Hematopoietic multipotent progenitor cell treated with erythropoietin and hydrocortisone succinate and interleukin-3 and kit ligand, for 8 days (in vitro differentiated cells): ENCODE data around the gene SARS1.

ENCODE experiments used
- DNase-seq: peaks from one replicate; pipeline ENCODE4 v3.0.0-alpha.2; 2015

Gene SARS1

DNA sequence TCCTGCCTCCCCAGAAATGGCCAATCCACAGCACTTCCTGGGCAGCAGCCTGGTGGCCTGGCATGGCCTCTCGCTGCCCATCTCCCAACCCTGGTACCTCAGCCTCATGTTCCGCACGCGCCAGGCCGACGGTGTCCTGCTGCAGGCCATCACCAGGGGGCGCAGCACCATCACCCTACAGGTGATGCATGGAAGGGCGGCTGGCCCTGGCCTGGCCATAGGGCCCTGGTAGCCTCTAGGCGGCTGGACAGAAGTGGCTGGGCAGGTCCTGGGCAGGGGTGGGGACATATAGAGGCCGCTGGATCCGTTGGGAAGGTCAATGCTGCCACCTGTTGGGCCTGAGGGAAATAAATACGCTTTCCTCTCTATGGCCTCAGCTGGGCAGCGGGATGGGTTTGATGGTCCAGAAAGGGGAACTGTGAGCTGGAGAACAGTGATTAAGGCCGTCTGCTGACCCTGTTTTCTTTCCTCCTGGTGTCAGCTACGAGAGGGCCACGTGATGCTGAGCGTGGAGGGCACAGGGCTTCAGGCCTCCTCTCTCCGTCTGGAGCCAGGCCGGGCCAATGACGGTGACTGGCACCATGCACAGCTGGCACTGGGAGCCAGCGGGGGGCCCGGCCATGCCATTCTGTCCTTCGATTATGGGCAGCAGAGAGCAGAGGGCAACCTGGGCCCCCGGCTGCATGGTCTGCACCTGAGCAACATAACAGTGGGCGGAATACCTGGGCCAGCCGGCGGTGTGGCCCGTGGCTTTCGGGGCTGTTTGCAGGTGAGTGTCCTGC is 50.1 kb downstream of the SARS1 start:
- DNase-seq = peak; percentile 67

DNA sequence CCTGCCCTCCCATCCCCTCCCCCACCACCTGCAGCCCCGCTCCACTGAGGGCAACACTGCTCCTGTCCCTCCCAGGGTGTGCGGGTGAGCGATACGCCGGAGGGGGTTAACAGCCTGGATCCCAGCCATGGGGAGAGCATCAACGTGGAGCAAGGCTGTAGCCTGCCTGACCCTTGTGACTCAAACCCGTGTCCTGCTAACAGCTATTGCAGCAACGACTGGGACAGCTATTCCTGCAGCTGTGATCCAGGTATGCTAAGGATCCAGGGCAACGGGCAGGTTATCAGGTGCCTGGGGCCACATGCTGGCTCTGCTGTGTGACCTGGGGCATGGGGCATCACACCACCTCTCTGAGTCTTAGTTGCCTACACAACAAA is 50.6 kb downstream of the SARS1 start:
- no peak for DNase-seq

DNA sequence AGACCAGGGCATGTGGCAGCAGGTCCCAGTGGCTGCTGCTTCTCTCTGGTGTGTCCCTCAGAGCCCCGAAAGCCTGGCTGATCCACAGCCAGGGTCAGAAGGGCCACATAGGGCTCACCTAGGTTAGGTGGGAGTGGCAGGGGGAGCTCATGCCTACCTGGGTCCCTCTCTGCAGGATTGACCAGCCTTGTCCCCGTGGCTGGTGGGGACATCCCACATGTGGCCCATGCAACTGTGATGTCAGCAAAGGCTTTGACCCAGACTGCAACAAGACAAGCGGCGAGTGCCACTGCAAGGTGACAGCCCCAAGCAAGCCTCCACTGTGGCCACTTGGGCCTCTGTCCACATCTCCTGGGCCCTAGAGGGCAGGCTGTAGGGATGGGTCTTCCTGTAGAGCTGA is 51.3 kb downstream of the SARS1 start:
- no peak for DNase-seq

DNA sequence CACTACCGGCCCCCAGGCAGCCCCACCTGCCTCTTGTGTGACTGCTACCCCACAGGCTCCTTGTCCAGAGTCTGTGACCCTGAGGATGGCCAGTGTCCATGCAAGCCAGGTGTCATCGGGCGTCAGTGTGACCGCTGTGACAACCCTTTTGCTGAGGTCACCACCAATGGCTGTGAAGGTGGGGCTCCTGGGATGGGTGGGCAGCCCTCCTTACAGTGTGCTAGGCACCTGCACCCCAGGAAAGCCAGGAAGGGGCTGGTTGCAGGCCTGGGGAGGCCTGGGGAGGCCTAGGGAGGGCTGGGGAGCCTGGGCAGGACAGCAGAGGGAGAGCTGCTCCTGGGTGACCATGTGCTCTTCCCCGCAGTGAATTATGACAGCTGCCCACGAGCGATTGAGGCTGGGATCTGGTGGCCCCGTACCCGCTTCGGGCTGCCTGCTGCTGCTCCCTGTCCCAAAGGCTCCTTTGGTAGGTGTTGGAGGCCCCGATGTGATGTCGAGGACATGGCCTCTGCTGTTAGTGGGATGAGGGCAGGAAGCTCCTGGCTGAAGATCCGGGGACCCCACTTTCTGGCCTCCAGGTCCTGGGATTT is 52.1 kb downstream of the SARS1 start:
- DNase-seq = no peak

DNA sequence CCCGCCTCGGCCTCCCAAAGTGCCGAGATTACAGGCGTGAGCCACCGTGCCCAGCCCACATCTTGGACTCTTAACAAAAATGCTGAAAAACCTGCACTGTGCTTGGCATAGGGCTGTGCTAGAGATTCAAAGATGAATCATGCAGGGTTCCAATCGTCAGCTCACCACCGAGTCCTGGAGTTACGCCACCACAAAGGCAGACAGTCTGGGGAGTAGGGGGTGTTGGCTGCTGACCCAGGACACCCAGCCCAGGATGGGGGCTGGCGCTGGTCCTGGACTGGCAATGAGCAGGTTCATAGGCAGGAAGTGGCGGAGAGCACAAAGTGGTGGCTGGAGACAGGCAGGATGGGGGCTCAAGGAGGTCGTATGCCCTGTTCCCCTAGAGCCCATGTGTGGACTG is 53.2 kb downstream of the SARS1 start:
- no peak for DNase-seq

DNA sequence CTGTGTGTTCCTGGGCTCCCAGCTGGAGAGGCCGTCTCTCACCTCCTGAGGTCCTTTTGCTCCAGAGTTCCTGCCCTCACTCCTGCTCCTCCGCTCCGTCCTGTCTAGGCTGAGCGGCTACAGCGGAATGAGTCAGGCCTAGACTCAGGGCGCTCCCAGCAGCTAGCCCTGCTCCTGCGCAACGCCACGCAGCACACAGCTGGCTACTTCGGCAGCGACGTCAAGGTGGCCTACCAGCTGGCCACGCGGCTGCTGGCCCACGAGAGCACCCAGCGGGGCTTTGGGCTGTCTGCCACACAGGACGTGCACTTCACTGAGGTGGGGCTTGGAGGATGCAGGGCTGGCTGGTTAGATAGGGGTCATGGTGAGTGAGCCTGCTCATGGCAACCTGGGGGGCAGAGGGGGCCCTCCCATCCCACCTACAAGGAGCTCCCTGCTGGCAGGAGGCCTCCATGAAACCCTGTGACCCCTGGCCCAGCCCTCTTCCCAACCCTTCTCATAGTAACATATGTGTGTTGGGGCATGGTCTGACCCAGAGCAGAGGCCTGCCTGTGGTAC is 54.1 kb downstream of the SARS1 start:
- no peak for DNase-seq

DNA sequence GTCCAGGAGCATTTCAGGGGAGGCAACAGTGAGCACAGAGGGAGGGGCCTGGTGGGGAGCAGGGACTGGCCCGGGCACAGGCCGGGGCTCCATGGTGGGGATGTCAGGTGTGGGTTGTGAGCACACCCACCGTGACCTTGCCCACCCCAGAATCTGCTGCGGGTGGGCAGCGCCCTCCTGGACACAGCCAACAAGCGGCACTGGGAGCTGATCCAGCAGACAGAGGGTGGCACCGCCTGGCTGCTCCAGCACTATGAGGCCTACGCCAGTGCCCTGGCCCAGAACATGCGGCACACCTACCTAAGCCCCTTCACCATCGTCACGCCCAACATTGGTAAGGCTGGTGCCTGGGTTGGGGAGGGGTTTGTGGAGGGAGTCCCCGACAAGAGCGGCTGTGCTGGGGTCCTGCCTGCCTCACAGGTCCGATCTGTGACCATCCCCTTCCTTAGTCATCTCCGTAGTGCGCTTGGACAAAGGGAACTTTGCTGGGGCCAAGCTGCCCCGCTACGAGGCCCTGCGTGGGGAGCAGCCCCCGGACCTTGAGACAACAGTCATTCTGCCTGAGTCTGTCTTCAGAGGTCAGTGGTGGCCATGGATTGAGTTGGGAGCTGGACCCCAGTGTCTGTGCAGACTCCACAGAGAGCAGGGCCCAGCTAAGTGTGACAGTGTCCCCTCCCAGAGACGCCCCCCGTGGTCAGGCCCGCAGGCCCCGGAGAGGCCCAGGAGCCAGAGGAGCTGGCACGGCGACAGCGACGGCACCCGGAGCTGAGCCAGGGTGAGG is 54.9 kb downstream of the SARS1 start:
- DNase-seq = no peak

DNA sequence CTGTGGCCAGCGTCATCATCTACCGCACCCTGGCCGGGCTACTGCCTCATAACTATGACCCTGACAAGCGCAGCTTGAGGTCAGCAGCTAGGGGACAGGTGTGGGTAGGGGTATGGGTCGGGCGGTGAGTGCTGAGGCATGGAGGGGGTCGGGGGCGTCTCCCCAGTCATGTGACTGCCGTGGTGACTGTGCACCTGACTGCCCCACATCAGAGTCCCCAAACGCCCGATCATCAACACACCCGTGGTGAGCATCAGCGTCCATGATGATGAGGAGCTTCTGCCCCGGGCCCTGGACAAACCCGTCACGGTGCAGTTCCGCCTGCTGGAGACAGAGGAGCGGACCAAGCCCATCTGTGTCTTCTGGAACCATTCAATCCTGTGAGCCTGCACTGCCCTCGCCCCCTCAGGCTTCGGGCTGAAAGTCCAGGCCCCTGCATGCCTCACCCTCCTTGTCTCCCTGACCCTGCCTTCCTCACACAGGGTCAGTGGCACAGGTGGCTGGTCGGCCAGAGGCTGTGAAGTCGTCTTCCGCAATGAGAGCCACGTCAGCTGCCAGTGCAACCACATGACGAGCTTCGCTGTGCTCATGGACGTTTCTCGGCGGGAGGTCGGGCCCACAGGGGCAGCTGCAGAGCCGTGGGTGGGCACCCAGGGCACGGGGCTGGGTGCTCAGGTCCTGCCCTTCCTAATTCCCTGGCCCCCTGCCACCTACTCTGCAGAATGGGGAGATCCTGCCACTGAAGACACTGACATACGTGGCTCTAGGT is 55.7 kb downstream of the SARS1 start:
- no peak for DNase-seq

DNA sequence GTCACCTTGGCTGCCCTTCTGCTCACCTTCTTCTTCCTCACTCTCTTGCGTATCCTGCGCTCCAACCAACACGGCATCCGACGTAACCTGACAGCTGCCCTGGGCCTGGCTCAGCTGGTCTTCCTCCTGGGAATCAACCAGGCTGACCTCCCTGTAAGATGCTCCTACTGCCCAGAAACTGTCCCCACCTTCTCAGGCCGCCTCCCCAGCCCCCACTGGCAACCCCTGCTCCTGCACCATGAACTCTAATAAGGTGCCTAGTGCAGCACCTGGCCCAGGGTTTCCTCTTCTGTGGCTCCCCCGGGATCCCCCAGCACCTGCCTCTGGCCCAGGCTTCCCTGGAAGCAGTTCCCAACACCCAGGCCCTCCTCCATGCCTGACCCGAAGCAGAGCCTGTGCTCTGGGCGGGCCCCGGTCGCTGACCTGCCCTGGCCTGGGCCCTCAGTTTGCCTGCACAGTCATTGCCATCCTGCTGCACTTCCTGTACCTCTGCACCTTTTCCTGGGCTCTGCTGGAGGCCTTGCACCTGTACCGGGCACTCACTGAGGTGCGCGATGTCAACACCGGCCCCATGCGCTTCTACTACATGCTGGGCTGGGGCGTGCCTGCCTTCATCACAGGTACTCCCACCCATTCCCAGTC is 56.4 kb downstream of the SARS1 start:
- no peak for DNase-seq

DNA sequence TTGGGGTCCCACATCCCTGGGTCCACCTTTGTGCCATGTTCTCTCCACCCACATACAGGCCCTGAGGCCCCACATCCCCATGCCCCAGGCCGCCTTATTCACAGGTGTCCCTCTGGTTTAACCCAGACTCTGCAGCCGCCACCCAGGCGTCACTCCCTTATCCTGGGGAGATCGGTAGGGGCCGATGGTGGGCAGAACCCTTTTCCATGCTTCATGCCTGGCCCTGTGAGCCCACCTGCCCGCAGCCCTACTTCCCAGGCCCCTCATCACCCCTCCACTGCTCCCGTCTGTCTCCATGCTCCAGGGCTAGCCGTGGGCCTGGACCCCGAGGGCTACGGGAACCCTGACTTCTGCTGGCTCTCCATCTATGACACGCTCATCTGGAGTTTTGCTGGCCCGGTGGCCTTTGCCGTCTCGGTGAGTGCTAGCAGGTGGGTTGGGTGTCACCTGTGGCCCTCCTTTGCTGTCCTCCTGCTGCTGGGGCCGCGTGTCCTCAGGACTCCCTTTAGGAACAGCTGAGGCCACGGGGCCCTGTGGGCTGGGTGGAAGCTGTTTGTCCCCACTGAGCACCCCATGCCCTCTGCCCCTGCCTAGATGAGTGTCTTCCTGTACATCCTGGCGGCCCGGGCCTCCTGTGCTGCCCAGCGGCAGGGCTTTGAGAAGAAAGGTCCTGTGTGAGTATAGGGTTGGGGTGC is 57.1 kb downstream of the SARS1 start:
- DNase-seq = no peak

DNA sequence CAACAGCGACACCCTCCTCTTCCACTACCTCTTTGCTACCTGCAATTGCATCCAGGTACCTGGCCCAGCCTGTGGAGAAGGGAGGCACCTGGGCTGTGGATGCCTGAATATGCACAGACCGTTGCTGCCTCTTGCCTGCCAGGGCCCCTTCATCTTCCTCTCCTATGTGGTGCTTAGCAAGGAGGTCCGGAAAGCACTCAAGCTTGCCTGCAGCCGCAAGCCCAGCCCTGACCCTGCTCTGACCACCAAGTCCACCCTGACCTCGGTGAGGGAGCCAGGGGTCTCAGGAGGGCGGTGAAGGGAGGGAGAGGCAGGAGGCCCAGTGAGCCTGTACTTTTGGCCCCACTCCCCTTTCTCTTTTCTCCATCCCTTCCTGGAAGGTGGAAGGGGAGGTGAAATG is 57.7 kb downstream of the SARS1 start:
- DNase-seq = no peak

DNA sequence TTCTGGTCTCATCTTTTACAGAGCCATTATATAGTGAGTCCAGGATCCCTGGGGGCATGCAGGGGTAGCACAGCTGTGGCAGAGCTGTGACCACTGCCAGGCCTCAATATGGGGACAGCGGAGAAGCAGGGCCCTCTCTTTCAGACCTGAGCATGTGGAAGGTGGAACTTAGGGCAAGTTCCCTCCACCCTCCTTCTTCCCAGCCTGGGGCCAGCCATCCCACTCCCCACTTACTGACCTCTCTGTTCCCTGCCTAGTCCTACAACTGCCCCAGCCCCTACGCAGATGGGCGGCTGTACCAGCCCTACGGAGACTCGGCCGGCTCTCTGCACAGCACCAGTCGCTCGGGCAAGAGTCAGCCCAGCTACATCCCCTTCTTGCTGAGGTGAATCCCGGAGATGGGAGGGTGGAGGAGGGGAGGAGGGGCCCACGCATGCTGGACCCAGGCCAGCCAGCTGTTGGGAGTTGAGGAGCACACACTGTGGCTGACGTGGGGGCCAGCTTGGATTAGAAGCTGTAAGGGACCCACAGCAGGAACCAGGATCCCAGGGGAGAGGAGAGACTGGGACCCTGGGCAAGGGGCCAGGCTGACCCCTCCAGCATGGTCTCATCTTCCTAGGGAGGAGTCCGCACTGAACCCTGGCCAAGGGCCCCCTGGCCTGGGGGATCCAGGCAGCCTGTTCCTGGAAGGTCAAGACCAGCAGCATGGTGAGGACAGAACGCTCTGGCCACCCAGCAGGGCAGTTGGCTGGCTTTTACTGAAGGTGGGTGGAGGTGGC is 58.5 kb downstream of the SARS1 start:
- DNase-seq = no peak

DNA sequence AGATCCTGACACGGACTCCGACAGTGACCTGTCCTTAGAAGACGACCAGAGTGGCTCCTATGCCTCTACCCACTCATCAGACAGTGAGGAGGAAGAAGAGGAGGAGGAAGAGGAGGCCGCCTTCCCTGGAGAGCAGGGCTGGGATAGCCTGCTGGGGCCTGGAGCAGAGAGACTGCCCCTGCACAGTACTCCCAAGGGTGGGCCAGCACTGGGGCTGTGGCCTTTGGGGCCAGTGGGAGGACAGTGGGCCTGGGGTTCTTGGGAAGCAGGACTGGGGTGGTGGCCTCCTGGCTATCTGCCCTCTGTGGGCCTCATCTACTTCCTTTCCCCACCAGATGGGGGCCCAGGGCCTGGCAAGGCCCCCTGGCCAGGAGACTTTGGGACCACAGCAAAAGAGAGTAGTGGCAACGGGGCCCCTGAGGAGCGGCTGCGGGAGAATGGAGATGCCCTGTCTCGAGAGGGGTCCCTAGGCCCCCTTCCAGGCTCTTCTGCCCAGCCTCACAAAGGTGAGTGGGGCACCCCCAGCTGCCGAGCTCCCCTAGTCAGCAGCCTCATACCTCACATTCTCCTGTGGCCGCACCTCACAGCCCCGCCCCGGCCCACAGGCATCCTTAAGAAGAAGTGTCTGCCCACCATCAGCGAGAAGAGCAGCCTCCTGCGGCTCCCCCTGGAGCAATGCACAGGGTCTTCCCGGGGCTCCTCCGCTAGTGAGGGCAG is 59.3 kb downstream of the SARS1 start:
- DNase-seq = no peak

DNA sequence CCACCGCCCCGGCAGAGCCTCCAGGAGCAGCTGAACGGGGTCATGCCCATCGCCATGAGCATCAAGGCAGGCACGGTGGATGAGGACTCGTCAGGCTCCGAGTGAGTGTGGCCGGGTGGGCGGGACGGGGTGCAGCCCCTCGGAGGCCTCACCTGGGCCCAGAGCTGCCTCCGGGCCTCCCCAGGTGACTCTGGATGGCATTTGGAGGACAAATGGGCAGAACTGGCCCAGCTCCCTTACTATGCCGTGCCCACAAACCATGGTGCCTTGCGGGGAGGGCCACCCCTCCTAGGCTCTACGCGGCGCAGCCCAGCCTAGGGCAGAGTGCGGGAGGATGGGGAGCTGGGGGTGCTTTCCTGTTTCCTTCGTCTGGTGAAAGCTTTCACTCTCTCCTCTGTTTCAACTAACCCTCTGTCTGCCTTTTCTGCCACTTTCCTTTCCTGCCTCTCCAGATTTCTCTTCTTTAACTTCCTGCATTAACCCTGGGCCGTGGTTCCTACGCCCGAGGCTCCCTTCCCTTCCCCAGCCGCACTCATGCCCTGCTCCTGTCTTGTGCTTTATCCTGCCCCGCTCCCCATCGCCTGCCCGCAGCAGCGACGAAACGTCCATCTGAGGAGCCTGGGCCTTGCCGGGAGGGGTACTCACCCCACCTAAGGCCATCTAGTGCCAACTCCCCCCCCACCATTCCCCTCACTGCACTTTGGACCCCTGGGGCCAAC is 60.0 kb downstream of the SARS1 start:
- DNase-seq = no peak

DNA sequence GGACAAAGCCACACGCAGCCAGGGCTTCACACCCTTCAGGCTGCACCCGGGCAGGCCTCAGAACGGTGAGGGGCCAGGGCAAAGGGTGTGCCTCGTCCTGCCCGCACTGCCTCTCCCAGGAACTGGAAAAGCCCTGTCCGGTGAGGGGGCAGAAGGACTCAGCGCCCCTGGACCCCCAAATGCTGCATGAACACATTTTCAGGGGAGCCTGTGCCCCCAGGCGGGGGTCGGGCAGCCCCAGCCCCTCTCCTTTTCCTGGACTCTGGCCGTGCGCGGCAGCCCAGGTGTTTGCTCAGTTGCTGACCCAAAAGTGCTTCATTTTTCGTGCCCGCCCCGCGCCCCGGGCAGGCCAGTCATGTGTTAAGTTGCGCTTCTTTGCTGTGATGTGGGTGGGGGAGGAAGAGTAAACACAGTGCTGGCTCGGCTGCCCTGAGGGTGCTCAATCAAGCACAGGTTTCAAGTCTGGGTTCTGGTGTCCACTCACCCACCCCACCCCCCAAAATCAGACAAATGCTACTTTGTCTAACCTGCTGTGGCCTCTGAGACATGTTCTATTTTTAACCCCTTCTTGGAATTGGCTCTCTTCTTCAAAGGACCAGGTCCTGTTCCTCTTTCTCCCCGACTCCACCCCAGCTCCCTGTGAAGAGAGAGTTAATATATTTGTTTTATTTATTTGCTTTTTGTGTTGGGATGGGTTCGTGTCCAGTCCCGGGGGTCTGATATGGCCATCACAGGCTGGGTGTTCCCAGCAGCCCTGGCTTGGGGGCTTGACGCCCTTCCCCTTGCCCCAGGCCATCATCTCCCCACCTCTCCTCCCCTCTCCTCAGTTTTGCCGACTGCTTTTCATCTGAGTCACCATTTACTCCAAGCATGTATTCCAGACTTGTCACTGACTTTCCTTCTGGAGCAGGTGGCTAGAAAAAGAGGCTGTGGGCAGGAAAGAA is 61.1 kb downstream of the SARS1 start:
- no peak for DNase-seq

DNA sequence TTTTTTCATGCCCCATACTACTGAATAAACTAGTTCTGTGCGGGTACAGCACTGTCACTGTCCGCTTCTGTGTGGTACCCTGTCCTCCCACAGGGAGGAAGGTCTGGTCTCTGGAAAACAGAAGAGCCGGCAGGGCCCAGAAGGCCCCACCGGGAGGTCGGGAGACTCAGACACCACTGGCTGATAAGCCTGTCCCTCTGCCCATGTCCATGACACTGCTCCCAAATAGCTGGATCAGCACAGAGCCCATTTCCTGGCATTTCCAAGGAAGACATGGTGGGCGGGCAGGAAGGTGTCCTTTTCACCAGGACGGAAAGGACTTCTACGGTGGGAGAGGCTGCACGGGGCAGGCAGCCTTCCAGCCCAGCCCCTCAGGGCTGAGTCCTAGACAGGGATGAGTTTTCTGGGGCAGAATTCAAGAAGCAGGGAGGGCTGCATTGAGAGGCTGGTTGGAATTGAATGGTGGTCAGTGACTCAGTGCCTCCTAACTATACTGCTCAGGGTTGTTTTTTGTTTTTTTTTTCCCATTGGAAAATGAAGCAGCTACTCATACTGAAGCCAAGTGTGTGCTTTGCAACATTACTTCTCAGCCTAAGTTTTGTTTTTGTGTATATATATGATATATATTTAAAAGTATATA is 62.1 kb downstream of the SARS1 start:
- DNase-seq = no peak

DNA sequence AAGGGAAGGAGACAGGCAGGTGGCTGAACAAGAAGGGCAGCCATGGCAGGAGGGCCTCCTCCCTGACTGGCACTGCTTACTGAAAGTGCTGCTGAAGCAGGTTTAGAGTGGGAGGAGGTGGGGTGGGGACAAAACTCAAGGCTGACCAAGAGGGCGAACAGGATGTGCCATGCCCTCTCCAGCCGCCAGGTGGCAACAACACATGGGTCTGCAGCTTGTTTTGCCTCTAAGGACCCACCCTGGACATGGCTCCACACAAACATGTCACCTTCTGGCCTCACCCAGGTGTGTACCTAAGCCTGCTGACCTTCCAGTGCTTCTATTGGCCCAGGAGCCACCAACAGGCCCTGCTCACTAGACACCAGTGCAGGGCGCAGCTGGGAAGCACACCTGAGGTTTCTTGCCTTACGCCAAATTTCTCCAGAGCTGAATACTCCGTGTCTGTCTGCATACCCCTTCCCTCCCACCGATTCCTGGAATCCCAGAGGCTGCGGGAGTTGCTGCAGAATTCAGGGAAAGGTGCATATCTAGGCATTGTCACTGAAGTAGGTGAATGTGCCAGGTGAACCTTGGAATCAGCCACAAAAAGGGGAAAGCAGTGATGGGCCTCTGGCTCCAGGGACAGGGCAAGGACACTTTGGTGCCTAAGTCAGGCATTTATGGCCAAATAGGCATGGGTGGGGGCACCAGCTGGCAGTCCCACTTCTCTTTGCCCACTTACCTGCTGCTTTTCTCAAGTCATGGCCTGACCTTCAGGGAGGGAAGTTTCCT is 63.9 kb downstream of the SARS1 start:
- peak; percentile 80 for DNase-seq
